ENCODE measurements around the gene UGT1A8.
"Not testable (repeated sequence)": the region's sequence is repeated elsewhere in the genome, so short reads cannot be mapped to it uniquely, and the experiment has no call there.

Gene UGT1A8

DNA sequence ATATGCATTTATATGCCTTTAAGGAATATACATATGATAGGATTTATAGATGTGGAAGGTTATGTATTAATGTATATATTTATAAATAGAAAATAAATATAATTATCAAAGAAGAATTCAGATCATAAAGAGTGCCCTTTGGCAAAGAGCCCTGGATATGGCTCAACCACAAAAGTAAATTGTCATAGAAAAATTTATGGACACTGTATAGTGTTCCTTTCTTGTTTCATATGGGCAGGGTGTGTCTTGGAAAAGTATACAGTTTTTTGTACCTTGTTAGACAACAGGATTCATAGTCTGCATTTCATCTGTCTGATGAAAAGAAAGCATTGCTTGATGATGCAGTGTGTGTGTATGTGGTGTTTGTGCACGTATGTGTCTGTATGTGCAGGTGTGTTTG lies 67.2 kb downstream of the UGT1A8 start:
- no peak for DNase-seq (ENCODE audit: low read depth in 3 of 3, low spot score in 1 of 3)

- DNase-seq (ENCODE audit: low read depth in 3 of 3, low spot score in 1 of 3) = no peak
These were observed 69.5 kb downstream of the UGT1A8 start for GRCh38 chr2:233686928-233687327.

GRCh38 chr2:233688341-233688740 lies 70.9 kb downstream of the UGT1A8 start:
- no peak for DNase-seq (ENCODE audit: low read depth in 3 of 3, low spot score in 1 of 3)

- DNase-seq (ENCODE audit: low read depth in 3 of 3, low spot score in 1 of 3) = no peak
These were observed 71.6 kb downstream of the UGT1A8 start for GRCh38 chr2:233689031-233689430.

DNA sequence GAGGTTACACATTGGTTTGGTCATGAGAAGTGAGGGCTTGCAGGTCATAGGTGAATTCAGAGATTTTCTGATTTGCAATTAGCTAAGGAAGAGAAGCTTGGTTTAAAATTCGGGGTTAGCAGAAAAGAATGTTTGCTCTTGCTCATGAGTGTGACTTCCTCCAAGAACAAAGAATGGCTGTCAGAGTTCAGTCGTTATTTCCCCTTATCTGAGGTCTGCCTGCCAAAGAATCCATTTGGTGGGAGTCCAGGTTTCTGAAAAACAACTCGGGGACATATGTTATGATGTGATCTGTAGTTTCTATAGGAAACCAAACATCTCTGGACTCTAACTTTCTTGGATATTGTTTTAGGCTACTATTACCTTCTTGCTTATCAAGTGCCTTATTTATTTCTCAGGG lies 72.1 kb downstream of the UGT1A8 start:
- DNase-seq (ENCODE audit: low read depth in 3 of 3, low spot score in 1 of 3) = no peak

GRCh38 chr2:233690444-233690843 lies 73.0 kb downstream of the UGT1A8 start:
- DNase-seq (ENCODE audit: low read depth in 3 of 3, low spot score in 1 of 3) = no peak

DNA sequence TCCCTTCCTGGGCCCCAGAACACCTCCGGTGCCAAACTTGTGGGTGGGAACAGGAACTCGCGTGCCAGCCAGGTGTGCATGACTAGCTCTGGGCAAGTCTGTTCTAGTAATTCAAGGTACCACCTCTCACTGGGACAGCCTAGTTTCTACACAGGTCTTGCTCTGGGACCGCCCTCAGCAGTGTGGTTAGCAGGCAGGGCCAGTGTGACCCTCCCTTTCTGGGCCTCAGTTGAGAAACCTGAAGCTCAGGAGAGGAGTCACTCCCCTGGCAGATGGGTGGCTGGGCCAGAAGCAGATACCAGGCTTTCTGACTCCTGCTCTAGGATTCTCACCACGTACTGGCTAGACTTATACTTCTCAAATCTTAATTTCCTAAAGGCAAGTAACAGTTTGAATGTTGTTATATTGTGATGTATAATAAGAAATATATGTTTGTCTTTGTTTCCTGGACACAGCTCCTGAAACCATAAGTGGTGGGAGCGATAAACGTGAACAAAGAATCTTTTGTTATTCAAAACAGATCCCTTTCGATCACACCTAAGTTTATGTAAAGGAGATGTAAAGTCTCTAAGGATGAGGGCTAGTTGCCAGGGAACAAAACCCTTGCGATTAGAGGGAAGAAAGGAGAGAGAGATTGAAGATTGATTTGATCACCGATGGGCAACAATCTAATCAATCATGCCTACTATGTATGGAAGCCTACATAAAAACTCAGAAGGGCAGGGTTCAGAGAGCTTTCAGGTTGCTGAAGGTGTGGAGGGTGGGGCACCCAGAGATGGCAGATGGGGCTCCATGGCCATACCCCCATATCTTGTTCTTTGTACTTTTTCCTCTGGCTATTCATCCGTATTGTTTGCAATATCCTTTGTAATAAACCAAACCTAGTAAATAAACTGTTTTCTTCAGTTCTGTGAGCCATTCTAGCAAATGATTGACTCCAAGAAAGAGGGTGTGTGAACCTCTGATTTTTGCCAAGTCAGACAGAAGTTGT lies 74.3 kb downstream of the UGT1A8 start:
- DNase-seq (ENCODE audit: low read depth in 3 of 3, low spot score in 1 of 3) = no peak

GRCh38 chr2:233692648-233693047 lies 75.2 kb downstream of the UGT1A8 start, which contains the start of gene UGT1A6:
UGT1A6 (plus strand) TSS chr2:233692890; CDS start chr2:233693005, 115 bp downstream.
- no peak for DNase-seq (ENCODE audit: low read depth in 3 of 3, low spot score in 1 of 3)

DNA sequence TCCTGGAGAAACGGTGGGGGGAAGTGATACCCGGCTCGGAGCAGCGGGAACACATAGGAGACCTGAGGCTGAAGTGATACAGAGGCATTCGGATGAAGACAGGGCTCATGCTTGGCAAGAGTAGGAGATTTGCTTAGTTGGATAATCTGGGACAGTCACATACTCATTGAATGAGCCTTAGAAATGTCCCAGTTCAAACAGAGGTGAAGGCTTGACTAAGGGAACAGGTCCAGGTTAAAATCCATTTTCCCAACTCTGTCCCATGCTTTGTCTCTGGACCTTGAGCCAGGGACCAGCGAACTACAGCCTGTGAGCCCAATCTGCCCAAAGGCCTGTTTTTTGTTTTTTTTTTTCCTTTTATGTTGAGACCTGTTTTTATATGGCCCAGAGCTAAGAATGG lies 76.5 kb downstream of the UGT1A8 start:
- DNase-seq (ENCODE audit: low read depth in 3 of 3, low spot score in 1 of 3) = no peak

DNA sequence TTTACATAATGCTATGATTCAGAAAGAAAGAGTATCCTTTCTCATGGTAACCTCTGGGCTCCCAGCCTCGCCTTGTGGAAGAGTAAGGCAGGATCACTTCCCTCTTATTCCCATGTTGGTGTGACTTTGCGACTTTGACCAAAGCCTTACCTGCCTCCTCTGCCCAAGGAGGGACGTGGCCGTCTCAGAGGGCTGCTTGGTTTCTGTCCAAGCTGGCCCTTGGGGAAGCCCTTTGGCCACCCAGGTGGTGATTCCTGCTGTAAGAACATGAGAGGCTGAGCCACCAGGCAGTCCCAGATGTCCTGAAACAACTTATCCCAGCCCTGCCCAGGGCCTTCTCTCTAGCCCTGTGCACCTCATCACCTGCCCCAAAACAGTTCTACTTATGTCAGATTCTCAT lies 81.3 kb downstream of the UGT1A8 start:
- no peak for DNase-seq (ENCODE audit: low read depth in 3 of 3, low spot score in 1 of 3)

GRCh38 chr2:233699424-233700027 lies 82.1 kb downstream of the UGT1A8 start:
- DNase-seq (ENCODE audit: low read depth in 3 of 3, low spot score in 1 of 3) = no peak

- DNase-seq (ENCODE audit: low read depth in 3 of 3, low spot score in 1 of 3) = no peak
These were observed 82.7 kb downstream of the UGT1A8 start for GRCh38 chr2:233700028-233700635.

- not testable (repeated sequence) for DNase-seq (ENCODE audit: low read depth in 3 of 3, low spot score in 1 of 3)
These were observed 83.4 kb downstream of the UGT1A8 start for GRCh38 chr2:233700842-233701241.

DNA sequence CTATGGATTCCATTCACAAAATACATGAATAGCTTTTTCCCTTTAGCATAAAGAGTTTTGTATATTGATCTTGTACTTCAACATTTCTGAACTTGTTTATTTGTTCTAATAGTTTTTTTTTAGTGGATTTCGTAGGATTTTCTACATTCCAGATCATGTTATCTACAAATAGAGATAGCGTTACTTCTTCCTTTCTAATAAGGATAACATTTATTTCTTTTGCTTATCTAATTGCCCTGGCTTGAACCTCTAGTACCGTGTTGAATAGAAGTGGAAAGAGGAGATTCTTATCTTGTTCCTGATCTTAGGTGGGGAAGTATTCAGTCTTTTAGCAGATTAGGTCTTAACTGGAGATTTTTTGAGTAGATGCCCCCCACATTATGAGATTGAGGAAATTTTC lies 84.8 kb downstream of the UGT1A8 start:
- DNase-seq (ENCODE audit: low read depth in 3 of 3, low spot score in 1 of 3) = no peak

- DNase-seq (ENCODE audit: low read depth in 3 of 3, low spot score in 1 of 3) = no peak
These were observed 88.6 kb downstream of the UGT1A8 start for GRCh38 chr2:233705911-233706506.

- DNase-seq (ENCODE audit: low read depth in 3 of 3, low spot score in 1 of 3) = no peak
These were observed 89.3 kb downstream of the UGT1A8 start for GRCh38 chr2:233706720-233707119.

DNA sequence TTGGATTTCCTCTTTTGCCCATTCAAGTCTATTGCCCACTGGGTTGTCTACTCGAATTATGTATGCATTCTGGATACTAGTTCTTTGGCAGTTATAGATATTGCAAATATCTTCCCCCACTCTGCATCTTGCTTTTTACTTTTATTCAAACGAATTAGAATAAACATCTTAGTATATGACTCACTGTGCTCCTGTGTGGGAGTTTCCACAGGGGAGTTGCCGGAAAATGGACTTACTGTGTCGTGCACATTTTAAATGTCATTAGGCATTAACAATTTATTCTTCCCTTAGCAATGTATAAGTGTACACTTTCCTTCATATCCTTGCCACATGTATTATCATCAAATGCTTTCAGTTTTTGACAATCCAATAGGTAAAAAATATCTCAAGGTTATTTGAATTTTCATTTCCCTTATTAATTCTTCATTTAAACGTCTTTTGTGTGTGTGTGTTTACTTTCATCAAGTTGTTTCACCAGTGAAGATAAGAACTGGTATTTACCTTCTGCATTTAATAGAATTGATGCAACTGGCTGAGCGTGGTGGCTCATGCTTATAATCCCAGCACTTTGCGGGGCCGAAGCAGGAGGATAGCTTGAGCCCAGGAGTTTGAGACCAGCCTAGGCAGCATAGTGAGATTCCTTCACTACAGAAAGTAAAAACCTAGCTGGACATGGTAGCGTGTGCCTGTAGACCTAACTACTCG lies 90.7 kb downstream of the UGT1A8 start:
- no peak for DNase-seq (ENCODE audit: low read depth in 3 of 3, low spot score in 1 of 3)

- no peak for DNase-seq (ENCODE audit: low read depth in 3 of 3, low spot score in 1 of 3)
These were observed 91.5 kb downstream of the UGT1A8 start for GRCh38 chr2:233708942-233709341.

GRCh38 chr2:233711312-233712008 lies 94.0 kb downstream of the UGT1A8 start:
- peak; percentile 9 to 49 (median 18) for DNase-seq (ENCODE audit: low read depth in 3 of 3, low spot score in 1 of 3)

- DNase-seq (ENCODE audit: low read depth in 3 of 3, low spot score in 1 of 3) = no peak
These were observed 95.3 kb downstream of the UGT1A8 start, which contains the start of gene UGT1A5 for GRCh38 chr2:233712611-233713261. UGT1A5 (plus strand) TSS chr2:233712907; CDS start chr2:233712992, 85 bp downstream.
